ENCODE data around the gene ZDHHC20.
"Not testable (repeated sequence)": the region's sequence is repeated elsewhere in the genome, so short reads cannot be mapped to it uniquely, and the experiment has no call there.

The ZDHHC20 gene

DNA sequence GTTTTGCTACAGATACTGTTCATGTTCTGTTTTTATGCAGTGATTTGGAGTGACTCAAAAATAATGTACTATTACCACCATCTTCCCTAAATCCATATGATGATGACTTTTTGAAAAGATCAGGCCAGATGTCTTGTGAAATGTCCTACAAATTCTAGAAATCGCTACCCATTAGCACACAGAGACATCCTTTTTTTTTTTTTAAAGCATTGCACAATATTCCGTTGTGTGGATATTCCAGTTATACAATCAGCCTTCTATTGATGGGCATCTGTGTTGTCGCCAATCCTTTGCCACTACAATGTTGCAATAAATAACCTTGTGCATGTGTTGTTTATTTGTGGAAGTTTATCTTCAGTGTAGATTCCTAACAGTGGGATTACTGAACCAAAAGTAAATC lies 24.5 kb downstream of the ZDHHC20 start:
- no peak for FAIRE-seq

DNA sequence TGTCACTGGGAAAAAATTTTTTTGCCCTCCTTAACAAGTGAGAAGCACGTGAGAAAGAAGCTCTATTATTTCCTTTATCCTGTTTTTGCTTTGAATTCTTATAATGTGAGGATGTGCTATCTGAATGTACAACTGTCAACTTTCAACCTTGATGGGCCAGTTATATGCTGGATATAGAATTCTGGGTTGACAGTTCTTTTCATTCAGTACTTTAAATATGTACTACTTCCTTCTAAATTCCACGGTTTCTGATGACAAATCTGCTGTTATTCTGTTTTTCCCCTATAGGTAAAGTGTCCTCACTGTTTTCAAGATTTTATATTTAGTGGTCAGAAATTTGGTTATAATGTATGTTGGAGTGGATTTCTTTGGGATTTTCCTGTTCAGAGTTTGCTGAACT lies 29.9 kb downstream of the ZDHHC20 start:
- no peak for FAIRE-seq

DNA sequence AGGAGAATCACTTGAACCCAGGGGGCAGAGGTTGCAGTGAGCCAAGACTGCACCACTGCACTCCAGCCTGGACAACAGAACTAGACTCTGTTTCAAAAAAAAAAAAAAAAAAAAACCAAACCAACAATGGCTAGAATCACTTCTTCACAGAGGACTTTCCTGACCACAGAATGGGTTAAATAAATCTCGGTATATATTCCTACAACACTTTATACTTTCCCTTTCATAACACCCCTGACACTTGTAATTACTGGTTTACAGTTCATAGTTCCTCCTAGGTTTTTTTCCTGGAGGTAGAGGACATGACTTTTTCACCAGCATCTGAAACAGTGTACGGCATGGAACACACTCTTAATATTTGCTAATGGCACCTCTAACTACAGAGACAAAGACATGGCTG lies 31.4 kb downstream of the ZDHHC20 start:
- FAIRE-seq: no peak

DNA sequence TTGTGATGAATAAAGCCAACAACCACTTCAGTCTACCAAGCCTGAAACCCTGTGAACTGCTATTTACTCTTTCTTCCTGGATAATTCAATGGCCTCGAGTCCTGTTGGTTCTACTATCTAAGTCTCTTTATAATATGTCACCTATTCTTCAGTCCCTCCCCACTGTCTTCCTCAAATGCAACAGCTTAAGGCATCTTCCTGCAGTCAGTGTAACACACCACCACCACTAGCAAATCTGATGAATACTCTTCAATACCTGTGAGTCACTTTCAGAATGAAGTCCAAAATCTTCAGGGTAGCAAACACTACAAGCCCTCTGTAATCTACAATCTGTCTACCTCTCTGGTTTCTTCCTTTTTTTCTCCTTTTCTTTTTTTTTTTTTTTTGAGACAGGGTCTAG lies 32.9 kb downstream of the ZDHHC20 start:
- FAIRE-seq: no peak

DNA sequence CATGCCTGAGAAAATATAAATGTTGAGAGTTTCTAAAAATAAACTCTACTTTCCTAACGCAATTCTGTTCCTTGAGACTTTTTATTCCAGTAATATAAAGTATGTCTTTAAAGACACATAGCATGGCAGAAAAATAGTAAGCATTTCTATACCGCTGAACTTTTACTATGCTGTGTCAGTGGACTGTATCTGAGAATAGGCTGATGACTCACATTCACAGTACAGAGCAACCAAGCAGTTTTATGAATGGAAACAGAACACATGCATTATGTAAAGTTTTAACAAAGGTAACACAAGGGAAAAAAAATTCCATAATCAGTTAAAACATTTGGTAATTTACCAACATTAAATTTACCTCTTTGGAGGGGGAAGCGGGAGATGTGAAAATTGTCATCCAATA lies 38.4 kb downstream of the ZDHHC20 start:
- no peak for FAIRE-seq

DNA sequence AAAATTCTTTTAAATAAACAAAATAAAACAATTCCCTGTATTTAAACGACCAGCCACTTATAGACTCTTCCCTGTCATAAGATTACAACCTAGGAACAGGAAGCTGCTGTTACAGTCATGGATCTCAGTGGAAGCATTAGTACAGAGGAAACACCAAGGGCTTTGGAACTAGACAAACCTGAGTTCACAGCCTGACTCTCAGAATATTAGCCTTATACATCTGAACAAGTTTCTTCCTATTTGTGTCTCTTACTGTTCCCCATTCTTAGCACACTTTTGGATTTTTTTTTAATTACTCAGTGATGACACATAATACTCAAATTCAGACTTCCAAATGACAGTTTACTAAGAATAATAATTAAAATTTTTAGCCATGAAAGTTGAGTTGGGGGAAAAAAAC lies 46.1 kb downstream of the ZDHHC20 start:
- no peak for FAIRE-seq

DNA sequence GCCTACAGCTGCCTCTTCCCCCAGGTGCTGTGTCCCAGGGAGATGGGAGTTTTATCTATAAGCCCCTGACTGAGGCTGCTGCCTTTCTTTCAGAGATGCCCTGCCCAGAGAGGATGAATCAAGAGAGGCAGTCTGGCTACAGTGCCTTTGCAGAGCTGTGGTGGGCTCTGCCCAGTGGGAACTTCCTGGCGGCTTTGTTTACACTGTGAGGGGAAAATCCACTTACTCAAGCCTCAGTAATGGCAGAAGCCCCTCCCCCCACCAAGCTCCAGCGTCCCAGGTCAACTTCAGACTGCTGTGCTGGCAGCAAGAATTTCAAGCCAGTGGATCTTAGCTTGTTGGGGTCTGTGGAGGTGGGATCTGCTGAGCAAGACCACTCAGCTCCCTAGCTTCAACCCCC lies 48.6 kb downstream of the ZDHHC20 start:
- FAIRE-seq: not testable (repeated sequence)

DNA sequence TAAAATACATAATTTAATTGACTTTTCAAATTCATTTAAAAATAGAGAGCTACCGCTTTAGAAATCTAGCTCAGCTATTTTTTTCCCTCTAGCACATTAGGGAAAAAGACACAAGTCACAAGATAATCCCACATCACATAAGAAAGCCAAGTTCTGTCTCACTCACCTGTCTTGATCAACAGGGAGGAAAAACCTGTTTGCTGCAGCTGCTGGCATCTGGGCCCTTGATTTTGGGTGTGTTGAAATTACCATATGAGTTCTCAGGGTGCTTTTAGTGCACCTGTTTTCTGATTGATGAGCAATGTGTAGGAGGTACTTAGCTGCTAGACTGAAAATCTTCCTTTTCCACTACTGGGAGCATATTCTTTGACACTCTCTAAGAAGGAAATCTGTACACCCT lies 53.8 kb downstream of the ZDHHC20 start:
- FAIRE-seq: no peak

DNA sequence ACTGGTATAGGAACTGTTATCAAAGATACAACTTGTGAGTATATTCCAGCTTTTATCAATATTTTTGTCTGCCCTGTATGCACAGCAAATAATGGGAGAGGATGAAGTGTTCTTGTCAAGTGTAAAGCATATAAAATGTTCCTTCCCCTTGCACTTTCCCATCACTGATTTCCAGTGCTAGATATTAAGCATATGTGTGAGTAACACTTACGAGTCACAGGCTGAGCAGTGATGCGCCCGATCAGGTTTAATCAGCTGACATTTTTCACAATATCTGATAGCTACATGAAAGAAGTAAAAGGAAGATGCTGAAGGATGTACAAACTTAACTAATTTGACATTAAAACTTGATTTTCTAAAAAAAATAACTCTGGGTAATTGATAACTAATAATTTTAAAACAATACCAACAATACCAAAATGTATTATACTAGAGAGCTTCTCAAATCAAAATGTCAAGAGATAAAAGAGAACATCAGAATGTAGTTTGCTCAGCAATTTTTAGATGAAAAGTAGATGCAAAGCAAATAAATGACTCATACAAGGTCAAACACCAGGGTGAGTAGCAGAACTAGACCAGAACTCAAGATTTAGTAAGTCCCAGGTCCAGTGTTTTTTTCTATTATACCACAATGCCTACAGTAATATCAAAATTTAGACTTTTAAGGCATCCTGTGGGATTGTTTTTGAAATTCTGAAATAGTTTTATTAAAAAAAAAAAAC lies 56.4 kb downstream of the ZDHHC20 start:
- FAIRE-seq: peak; percentile 4

DNA sequence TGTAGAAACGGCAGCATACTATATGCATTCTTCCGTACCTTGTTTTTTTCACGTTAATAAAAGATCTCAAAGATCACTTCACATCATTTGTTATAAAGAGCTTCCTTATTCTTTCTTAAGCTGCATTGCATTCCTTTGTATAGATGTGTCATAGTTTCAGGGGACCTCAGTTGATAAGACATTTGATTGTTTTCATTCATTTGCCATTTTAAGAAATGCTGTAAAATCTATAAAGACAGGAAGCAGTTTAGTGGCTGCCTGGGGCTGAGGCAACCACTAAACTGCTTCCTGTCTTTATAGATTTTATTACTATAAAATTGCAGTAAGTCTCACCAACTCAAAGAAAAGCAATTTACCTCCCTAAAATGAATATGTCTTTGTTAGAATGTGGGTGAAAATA lies 59.4 kb downstream of the ZDHHC20 start:
- FAIRE-seq: no peak

DNA sequence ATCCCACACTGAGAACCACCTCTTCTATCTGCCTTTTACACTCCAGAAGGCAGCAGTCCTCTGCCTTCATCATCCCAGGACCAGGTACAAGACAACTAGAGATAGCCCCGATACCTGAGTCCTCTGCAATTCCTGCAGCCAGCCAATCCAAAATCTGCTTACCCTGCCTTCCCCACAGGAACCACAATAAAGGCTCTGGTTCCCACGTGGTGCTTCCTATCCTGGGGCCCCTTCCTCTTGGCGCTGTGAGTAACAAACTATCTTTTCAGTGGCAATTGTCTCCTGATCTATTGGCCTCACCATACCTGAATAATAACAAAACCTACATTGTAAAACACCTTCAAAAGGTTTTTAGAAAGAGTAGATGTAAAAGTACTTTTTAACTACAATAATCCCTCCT lies 63.1 kb downstream of the ZDHHC20 start:
- FAIRE-seq: no peak

DNA sequence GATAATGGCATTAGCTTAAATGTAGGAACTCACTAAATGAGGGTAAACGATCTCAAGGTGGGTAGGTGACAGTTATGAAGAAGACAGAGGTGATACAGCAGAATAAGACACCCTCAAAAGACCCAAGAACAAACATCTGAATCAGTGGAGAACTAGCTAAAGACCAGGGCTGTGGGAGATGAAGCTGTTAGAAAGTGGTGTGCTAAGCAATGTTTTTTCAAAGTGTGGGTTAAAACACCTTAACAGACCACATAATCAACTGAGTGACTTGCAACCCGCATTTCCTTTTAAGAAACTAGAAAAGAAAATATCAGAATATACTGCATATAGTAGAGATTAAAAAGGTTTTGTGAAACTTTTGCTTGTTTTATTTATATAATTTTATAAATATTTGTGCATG lies 70.0 kb downstream of the ZDHHC20 start:
- FAIRE-seq: no peak

DNA sequence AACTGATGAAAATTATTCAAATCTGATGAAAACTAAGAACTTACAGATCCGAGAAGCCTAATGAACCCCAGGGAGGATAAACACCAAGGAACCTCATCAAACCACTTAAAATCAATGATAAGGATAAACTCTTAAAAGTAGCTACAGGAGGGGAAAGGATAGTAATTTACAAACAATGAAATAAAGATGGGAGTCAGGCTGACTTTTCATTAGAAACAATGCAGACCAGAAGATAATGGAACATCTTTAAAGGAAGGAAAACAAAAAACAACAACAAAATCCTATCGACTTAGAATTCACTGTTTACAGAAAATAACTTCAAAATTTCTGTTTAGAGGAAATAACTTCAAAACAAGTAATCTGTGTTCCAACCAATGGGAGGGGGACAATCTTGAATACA lies 73.4 kb downstream of the ZDHHC20 start:
- no peak for FAIRE-seq

DNA sequence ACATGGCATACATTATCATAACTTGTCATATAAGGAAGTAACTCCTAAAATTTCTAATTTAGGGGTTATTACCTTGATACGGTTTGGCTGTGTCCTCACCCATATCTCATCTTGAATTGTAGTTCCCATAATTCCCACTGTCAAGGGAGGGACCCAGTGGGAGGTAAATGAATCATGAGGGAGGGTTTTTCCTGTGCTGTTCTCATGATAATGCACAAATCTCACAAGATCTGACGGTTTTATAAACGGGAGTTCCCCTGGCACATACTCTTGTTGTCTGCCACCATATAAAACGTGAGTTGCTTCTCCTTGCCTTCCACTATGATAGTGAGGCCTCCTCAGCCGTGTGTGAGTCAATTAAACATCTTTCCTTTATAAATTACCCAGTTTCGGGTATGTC lies 76.0 kb downstream of the ZDHHC20 start:
- no peak for FAIRE-seq

DNA sequence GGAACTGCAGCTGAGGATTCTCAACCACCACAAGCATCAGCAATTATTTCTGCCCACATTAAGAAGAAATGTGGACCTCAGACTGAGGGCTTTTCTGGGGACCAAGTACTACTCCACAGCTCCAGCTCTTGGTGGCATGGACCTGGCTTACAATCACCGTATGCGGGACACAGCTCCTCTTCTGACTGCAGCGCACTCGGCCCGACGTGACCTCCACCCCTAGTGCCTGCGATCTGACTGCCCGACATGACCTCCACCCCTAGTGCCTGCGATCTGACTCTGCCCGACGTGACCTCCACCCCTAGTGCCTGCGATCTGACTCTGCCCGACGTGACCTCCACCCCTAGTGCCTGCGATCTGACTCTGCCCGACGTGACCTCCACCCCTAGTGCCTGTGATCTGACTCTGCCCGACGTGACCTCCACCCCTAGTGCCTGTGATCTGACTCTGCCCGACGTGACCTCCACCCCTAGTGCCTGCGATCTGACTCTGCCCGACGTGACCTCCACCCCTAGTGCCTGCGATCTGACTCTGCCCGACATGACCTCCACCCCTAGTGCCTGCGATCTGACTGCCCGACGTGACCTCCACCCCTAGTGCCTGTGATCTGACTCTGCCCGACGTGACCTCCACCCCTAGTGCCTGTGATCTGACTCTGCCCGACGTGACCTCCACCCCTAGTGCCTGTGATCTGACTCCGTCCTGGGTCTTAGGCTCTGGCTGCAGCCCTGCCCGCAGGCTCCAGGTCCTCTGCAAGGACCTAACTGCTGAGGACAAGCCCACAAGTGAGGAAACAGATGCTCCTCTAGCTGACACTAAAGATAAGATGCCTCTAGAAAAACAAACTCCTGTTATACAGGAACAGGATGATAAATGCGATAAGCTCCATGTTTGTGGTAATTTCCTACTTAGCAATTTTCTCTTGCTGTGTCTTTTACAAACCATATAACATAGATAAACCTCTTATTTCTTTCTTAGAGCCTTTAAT lies 81.8 kb downstream of the ZDHHC20 start:
- not testable (repeated sequence) for FAIRE-seq

DNA sequence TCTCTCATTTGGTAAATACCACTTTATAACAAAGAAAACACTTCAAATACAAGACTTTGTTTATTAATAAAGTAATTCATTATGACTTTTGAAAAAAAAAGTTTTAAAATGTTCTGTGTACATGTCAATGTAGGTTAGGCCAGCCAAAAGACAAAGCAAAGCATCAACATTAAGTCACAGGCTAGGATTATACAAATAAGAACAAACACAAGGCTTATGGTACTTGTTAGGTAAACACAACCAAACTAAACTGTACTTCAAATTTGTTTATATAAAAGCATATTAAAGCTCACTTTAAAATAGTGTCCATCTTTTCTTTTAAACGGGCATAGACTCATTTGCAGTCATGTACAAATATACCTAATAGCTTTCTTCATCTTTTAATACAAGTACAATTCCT lies 86.6 kb downstream of the ZDHHC20 start:
- no peak for FAIRE-seq

DNA sequence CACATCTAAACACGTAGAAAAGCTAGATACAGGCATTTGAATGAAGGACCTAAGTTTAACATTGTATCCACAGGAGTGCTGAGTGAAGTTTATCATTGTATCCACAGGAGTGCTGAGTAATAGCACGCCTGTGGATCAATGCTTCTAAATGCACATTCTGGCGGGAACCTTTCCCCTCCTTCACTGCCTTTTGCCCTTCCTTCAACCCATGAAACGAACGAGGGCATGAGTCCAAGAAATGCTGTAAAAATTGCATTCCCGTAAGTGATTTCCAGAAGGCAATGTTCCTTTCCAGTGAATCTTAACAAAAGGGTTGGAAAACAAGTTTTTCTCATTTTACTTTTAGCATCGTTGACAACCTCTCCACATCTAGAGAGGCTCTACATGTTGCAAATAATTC lies 88.1 kb downstream of the ZDHHC20 start:
- FAIRE-seq: no peak

DNA sequence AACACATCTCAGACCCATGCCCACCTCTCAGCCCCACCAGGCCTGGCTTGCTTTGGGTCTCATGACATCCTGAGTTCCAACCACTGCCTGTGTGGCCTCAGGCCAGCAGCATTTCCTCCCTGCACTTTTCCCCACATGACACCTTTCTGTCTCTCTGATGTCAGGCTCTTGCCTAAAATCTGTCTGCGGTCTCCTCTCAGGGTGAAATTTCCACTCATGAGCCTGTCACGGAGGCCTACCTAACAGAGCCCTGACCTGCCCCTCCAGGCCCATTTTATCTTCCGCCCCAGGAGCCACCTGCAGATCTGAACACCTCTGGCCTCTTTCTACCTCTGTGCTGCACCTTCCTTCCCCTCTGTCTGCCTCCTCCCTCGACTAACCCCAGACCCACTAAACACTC lies 93.5 kb downstream of the ZDHHC20 start:
- FAIRE-seq: no peak

DNA sequence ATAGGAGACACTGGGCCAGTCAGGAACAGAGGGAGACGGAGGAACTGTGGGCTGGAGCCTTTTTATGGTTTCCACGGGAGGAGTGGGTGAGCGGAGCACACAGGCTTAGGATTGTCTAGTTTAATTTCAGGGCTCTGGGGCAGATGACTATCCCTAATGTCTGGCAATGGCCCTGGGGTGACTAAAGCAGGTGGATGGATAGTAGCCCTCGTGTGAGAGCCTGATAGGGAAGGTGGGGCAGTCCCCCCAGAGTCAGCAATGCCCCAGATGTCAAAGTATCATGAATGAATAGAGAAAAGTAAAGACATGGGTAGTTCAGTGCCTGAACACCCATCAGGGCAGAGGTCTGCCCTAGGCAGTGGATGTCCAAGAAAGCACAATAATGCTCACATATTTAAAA lies 94.2 kb downstream of the ZDHHC20 start:
- no peak for FAIRE-seq

DNA sequence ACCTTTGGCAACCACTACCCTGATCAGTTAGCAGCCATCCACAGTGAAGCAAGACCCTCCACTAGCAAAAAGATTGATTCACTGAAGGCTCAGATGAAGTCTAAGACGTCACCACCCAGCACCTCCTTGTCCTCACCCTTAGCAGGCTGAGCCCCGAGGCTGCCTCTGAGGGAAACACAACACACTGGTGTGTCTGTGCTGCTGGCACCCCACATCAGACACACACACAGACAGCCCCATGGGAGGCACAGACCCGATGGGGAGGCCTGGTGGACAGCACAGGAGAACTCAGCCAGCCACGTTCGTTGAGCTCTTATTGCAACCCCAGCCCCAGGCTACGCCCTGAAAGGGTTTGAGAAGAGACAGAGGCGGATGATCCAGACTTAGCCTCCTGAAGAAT lies 94.7 kb downstream of the ZDHHC20 start:
- no peak for FAIRE-seq

DNA sequence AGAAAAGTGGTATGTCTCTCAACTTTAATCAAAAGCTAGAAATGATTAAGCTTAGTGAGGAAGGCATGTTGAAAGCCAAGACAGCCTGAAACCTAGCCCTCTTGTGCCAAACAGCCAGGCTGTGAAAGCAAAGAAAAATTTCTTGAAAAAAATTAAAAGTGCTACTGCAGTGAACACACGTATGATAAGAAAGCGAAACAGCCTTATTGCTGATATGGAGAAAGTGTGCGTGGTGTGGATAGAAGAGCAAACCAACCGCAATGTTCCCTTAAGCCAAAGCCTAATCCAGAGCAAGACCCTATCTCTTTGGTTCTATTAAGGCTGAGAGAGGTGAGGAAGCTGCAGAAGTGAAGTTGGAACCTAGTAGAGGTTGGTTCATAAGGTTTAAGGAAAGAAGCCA lies 96.4 kb downstream of the ZDHHC20 start:
- FAIRE-seq: no peak

DNA sequence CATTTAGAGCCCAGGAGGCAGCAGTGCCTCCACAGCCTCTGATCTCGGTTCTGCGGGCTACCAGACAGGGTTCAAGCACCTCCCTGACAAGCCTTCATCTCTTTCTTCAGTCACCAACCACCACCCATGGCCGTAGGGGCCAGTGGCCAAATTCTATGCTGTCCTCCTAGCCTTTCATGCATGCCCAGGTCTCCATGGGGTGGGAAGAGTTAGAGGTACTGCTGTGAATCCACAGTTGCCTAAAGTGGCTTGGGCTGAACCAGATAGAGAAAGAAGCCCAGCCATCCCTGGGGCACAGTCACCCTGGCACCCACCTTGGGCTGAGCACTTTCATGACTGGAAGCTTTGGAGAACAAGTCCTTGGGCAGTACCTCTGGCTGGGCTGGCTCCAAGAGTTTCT lies 97.4 kb downstream of the ZDHHC20 start:
- no peak for FAIRE-seq

DNA sequence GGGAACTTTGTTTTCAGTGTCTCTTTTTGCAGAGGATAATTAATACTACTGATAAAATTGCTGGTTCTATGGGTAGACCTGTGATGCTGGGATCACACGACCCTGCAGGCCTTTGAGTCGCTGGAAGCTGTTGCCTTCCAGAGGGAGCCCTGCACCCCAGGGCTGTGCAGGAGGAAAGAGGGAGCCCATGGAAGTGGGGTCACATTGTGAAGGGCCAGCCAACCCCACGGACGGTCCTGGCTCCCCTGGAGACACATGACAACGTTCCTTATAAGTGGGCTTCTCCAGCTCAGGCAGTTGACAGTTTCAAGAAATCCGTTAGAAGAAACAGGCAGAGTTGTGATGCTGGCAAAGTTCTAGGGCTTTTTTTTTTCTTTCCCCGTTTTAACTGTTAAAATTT lies 98.0 kb downstream of the ZDHHC20 start:
- no peak for FAIRE-seq

DNA sequence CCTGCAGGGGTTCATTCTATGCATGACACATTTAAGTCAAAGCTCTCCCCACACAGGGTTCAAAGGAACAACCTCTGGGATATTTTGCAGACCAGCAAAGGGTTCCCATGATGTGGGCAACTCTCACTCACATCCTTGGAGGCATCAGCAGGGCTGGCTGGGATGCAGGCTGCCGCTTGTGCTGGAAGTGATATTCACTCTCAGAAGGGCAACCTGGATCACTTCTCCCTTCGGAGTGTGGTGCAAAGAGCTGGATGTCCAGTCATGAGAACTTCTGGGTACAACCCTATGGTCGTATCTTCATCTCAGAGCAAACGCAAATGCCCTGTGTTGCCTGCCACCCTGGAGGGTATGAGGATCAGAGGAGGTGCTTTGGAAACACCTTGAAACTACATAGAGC lies 98.6 kb downstream of the ZDHHC20 start:
- no peak for FAIRE-seq
